Measurements from ENCODE around the gene AVPR1B. TPM values are rescaled to one million over a fixed set of nuclear protein-coding genes. Genes with fewer than 3 reads are reported as not detected.

The AVPR1B gene
- polyA plus RNA-seq, 1 donor (not counting 4 experiments of a cell fraction or from before 2014, with no cell fraction given): not detected

DNA sequence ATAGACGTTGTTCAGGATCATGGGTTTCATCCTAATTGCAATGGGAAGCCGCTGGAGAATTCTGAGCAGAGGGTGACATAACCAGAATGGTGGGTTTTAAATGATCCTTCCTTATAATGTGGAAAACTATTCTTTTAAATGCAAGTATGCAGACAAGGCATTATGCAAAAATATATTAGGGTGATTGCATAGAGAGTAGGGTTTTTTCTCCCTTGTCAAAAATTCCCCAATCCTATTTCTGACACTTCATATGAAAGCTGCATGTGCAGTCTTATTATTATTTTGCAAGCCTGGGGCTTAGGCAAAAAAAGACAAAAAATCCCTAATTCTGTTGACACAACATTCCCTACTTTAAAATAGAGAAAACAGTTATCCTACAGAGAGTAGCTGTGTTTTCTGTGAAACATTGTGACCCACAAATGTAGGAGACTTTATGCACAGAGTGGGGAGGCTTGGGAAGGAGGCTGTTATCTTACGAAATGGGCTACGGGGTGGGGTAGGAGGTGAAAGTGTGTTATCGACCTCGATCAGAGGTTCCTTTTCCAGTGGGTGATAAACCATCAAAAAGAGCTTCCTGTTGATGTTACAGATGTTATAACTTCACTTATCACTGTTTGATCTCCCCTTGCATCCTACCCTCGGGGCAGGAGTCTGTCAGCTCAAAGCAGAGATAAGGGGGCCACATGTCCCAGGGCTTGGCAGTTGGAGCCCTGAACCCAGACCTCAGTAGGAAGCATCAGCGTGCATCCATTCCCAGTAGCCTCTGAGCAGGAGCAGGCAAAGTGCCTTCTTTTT lies 37.0 kb downstream of the AVPR1B start:
- no peak for FAIRE-seq

DNA sequence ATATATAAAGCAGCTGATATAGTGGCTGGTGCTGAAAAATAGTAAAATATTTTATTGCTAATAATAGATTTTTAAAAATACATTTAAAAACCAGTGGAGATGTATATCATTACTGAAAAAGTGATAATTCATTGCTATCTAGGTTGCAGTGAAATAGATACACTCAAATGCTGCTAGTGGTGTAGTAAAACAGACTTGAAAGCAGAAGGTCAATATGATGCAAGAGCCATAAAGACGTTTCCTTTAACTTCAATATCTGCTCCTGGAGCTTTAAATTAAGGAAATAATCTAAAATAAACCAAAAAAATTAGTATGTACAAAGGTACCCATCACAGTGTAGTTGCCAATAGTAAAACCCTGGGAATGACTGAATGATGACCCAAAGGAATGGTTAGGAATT lies 38.1 kb downstream of the AVPR1B start:
- dilution Hi-C loops (cut with MboI; ENCODE audit: extremely low pct_ligation_motif_present, low sequenced_read_pairs): no loop called here
- Histone ChIP-seq H3K4me2 (ENCODE audit: control insufficient read depth, extremely low read depth, insufficient read depth, low read depth, low read length) (no peak overlapping the region), H3K9me1 (ENCODE audit: control insufficient read depth, extremely low read depth, insufficient read depth, low read length) (no peaks in the 10 kb centered on the region), H2AFZ (ENCODE audit: control insufficient read depth, low read length) (no peak overlapping the region), H3K27me3 (ENCODE audit: control insufficient read depth, extremely low read depth, insufficient read depth, low read length) (no peaks in the 10 kb centered on the region), H3K36me3 (ENCODE audit: control insufficient read depth in 2 of 2, extremely low read depth in 1 of 2, insufficient read depth in 2 of 2, low read length in 2 of 2) (no peaks in the 10 kb centered on the region), H3K9ac (ENCODE audit: control insufficient read depth, extremely low read depth, insufficient read depth, low read length) (no peak overlapping the region), H3K9me3 (ENCODE audit: control insufficient read depth, low read depth, low read length) (no peaks in the 10 kb centered on the region), H3K27ac (ENCODE audit: control insufficient read depth, insufficient read depth, low read length) (no peak overlapping the region), H3K79me2 (ENCODE audit: control insufficient read depth, insufficient read depth, low read length) (no peaks in the 10 kb centered on the region), H3K4me3 (ENCODE audit: control insufficient read depth in 2 of 3, extremely low read depth in 1 of 3, insufficient read depth in 2 of 3, low read depth in 1 of 3, low read length in 3 of 3) (no peak overlapping the region), H4K20me1 (ENCODE audit: control insufficient read depth, extremely low read depth, insufficient read depth, low read length) (no peaks in the 10 kb centered on the region), H3K4me1 (ENCODE audit: control insufficient read depth, extremely low read depth, insufficient read depth, low read length) (peaks cover 11% of the 10 kb centered on the region)
- TF ChIP-seq, protein P1, sequence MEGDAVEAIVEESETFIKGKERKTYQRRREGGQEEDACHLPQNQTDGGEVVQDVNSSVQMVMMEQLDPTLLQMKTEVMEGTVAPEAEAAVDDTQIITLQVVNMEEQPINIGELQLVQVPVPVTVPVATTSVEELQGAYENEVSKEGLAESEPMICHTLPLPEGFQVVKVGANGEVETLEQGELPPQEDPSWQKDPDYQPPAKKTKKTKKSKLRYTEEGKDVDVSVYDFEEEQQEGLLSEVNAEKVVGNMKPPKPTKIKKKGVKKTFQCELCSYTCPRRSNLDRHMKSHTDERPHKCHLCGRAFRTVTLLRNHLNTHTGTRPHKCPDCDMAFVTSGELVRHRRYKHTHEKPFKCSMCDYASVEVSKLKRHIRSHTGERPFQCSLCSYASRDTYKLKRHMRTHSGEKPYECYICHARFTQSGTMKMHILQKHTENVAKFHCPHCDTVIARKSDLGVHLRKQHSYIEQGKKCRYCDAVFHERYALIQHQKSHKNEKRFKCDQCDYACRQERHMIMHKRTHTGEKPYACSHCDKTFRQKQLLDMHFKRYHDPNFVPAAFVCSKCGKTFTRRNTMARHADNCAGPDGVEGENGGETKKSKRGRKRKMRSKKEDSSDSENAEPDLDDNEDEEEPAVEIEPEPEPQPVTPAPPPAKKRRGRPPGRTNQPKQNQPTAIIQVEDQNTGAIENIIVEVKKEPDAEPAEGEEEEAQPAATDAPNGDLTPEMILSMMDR (optimal IDR thresholded peaks at IDR 0.05 in 1 of 3, IDR thresholded peaks at IDR 0.05 in 1 of 3, conservative IDR thresholded peaks at IDR 0.05 in 1 of 3; ENCODE audit: extremely low read depth in 1 of 3, insufficient read depth in 2 of 3, low read length in 3 of 3): no peak
- TF ChIP-seq EZH2 (IDR thresholded peaks at IDR 0.05; ENCODE audit: low read length): no peak
- FAIRE-seq (no peak), DNase-seq (ENCODE audit: low read depth, low spot score) (no peak)

More for the DNA sequence above, 37.0 kb downstream of the AVPR1B start:
- H3K79me2 ChIP-seq (ENCODE audit: control insufficient read depth, insufficient read depth, low read length): no peaks in the 10 kb centered on the region
- H3K4me2 ChIP-seq (ENCODE audit: control insufficient read depth, extremely low read depth, insufficient read depth, low read depth, low read length): no peak overlapping the region
- dilution Hi-C loops (cut with MboI; ENCODE audit: extremely low pct_ligation_motif_present, low sequenced_read_pairs): no loop called here
- no peak overlapping the region for H3K4me3 ChIP-seq (ENCODE audit: control insufficient read depth in 2 of 3, extremely low read depth in 1 of 3, insufficient read depth in 2 of 3, low read depth in 1 of 3, low read length in 3 of 3)
- H2AFZ ChIP-seq (ENCODE audit: control insufficient read depth, low read length): no peak overlapping the region
- H3K27ac ChIP-seq (ENCODE audit: control insufficient read depth, insufficient read depth, low read length): no peak overlapping the region
- H3K4me1 ChIP-seq (ENCODE audit: control insufficient read depth, extremely low read depth, insufficient read depth, low read length): peaks cover 11% of the 10 kb centered on the region
- H4K20me1 ChIP-seq (ENCODE audit: control insufficient read depth, extremely low read depth, insufficient read depth, low read length): no peaks in the 10 kb centered on the region
- no peaks in the 10 kb centered on the region for H3K9me3 ChIP-seq (ENCODE audit: control insufficient read depth, low read depth, low read length)
- H3K36me3 ChIP-seq (ENCODE audit: control insufficient read depth in 2 of 2, extremely low read depth in 1 of 2, insufficient read depth in 2 of 2, low read length in 2 of 2): no peaks in the 10 kb centered on the region
- no peaks in the 10 kb centered on the region for H3K9me1 ChIP-seq (ENCODE audit: control insufficient read depth, extremely low read depth, insufficient read depth, low read length)
- no peaks in the 10 kb centered on the region for H3K27me3 ChIP-seq (ENCODE audit: control insufficient read depth, extremely low read depth, insufficient read depth, low read length)
- H3K9ac ChIP-seq (ENCODE audit: control insufficient read depth, extremely low read depth, insufficient read depth, low read length): no peak overlapping the region
- TF ChIP-seq, protein P1 (optimal IDR thresholded peaks at IDR 0.05 in 1 of 3, IDR thresholded peaks at IDR 0.05 in 1 of 3, conservative IDR thresholded peaks at IDR 0.05 in 1 of 3; ENCODE audit: extremely low read depth in 1 of 3, insufficient read depth in 2 of 3, low read length in 3 of 3): no peak
- no peak for TF ChIP-seq EZH2 (IDR thresholded peaks at IDR 0.05; ENCODE audit: low read length)
- no peak for DNase-seq (ENCODE audit: low read depth, low spot score)
